Skeletal muscle satellite cell (primary cell): Measurements from ENCODE around the gene ZNF598.

Experiments
- H3K27me3 ChIP-seq: 2 replicates; pipeline ENCODE4 v1.7.0; 2013; ENCODE audit warnings: low read length; ENCODE audit not compliant: control insufficient read depth, insufficient read depth
- H3K36me3 ChIP-seq: 2 replicates; pipeline ENCODE4 v1.7.0; 2013; ENCODE audit warnings: mild to moderate bottlenecking, control low read depth, low read length; ENCODE audit not compliant: insufficient read depth
- H3K4me1 ChIP-seq: 2 replicates; pipeline ENCODE4 v1.7.0; 2013; ENCODE audit warnings: low read length; ENCODE audit not compliant: control insufficient read depth, insufficient read depth
- H3K4me2 ChIP-seq: 2 replicates; pipeline ENCODE4 v1.7.0; 2013; ENCODE audit warnings: mild to moderate bottlenecking, low read length
- H3K4me3 ChIP-seq: 2 replicates; pipeline ENCODE4 v1.7.0; 2013; ENCODE audit warnings: low read length
- H3K9ac ChIP-seq: 2 replicates; pipeline ENCODE4 v1.7.0; 2013; ENCODE audit warnings: mild to moderate bottlenecking, low read depth, low read length, moderate library complexity
- H3K9me3 ChIP-seq: replicated peaks from 2 replicates; pipeline ENCODE4 v1.7.0; 2013; ENCODE audit warnings: mild to moderate bottlenecking, control low read depth, low read length

The ZNF598 gene

GRCh38 chr16:2008631-2009163, 924 bp downstream of the ZNF598 start:
- H3K9ac ChIP-seq, result peak overlapping the region; percentile 95
- no peaks in the 10 kb centered on the region for H3K27me3 ChIP-seq
- H3K4me3 ChIP-seq, result peak overlapping the region; percentile 74
- H3K9me3 ChIP-seq, result no peaks in the 10 kb centered on the region
- peaks cover under 1% of the 10 kb centered on the region for H3K36me3 ChIP-seq
- peak overlapping the region; percentile 93 for H3K4me2 ChIP-seq
- peaks cover 58% of the 10 kb centered on the region for H3K4me1 ChIP-seq

- peak overlapping the region; percentile 93 for H3K4me2 ChIP-seq
- peak overlapping the region; percentile 74 for H3K4me3 ChIP-seq
- H3K9ac ChIP-seq, result peak overlapping the region; percentile 95
- H3K36me3 ChIP-seq, result peaks cover 6% of the 10 kb centered on the region
- no peaks in the 10 kb centered on the region for H3K27me3 ChIP-seq
- no peaks in the 10 kb centered on the region for H3K9me3 ChIP-seq
- H3K4me1 ChIP-seq, result peaks cover 58% of the 10 kb centered on the region
Observed at GRCh38 chr16:2008009-2008526, 1.6 kb downstream of the ZNF598 start.

GRCh38 chr16:2007081-2007836, 2.4 kb downstream of the ZNF598 start:
- H3K4me3 ChIP-seq, result peak overlapping the region; percentile 74
- peaks cover 58% of the 10 kb centered on the region for H3K4me1 ChIP-seq
- H3K9me3 ChIP-seq, result no peaks in the 10 kb centered on the region
- peak overlapping the region; percentile 95 for H3K9ac ChIP-seq
- peaks cover 14% of the 10 kb centered on the region for H3K36me3 ChIP-seq
- H3K4me2 ChIP-seq, result peak overlapping the region; percentile 93
- H3K27me3 ChIP-seq, result no peaks in the 10 kb centered on the region

- Histone ChIP-seq H3K4me2 (peak overlapping the region; percentile 93), H3K27me3 (no peaks in the 10 kb centered on the region), H3K36me3 (peaks cover 24% of the 10 kb centered on the region), H3K4me3 (no peak overlapping the region), H3K4me1 (peaks cover 58% of the 10 kb centered on the region), H3K9ac (peak overlapping the region; percentile 4), H3K9me3 (no peaks in the 10 kb centered on the region)
Observed at GRCh38 chr16:2006317-2006716, 3.3 kb downstream of the ZNF598 start.

- Histone ChIP-seq H3K4me1 (peaks cover 56% of the 10 kb centered on the region), H3K36me3 (peaks cover 30% of the 10 kb centered on the region), H3K9me3 (no peaks in the 10 kb centered on the region), H3K4me3 (no peak overlapping the region), H3K9ac (peak overlapping the region; percentile 39), H3K27me3 (no peaks in the 10 kb centered on the region), H3K4me2 (peak overlapping the region; percentile 66)
Observed at GRCh38 chr16:2005646-2006045, 4.0 kb downstream of the ZNF598 start.

- H3K36me3 ChIP-seq, result peaks cover 35% of the 10 kb centered on the region
- peak overlapping the region; percentile 66 for H3K4me2 ChIP-seq
- H3K9ac ChIP-seq, result peak overlapping the region; percentile 39
- H3K9me3 ChIP-seq, result no peaks in the 10 kb centered on the region
- H3K4me1 ChIP-seq, result peaks cover 49% of the 10 kb centered on the region
- peak overlapping the region; percentile 38 for H3K4me3 ChIP-seq
- no peaks in the 10 kb centered on the region for H3K27me3 ChIP-seq
Observed at GRCh38 chr16:2004795-2005517, 4.7 kb downstream of the ZNF598 start.

- Histone ChIP-seq H3K4me1 (peaks cover 48% of the 10 kb centered on the region), H3K9me3 (no peaks in the 10 kb centered on the region), H3K36me3 (peaks cover 44% of the 10 kb centered on the region), H3K9ac (peak overlapping the region; percentile 39), H3K4me3 (peak overlapping the region; percentile 38), H3K27me3 (no peaks in the 10 kb centered on the region), H3K4me2 (peak overlapping the region; percentile 66)
Observed at GRCh38 chr16:2003827-2004641, 5.6 kb downstream of the ZNF598 start.

- H3K4me2 ChIP-seq, result no peak overlapping the region
- H3K9ac ChIP-seq, result no peak overlapping the region
- H3K27me3 ChIP-seq, result no peaks in the 10 kb centered on the region
- no peaks in the 10 kb centered on the region for H3K9me3 ChIP-seq
- peaks cover 47% of the 10 kb centered on the region for H3K36me3 ChIP-seq
- H3K4me1 ChIP-seq, result peaks cover 45% of the 10 kb centered on the region
- no peak overlapping the region for H3K4me3 ChIP-seq
Observed at GRCh38 chr16:2003231-2003826, 6.3 kb downstream of the ZNF598 start.

GRCh38 chr16:2002406-2003230, 7.0 kb downstream of the ZNF598 start:
- Histone ChIP-seq H3K4me3 (no peak overlapping the region), H3K4me1 (peaks cover 45% of the 10 kb centered on the region), H3K36me3 (peaks cover 53% of the 10 kb centered on the region), H3K9ac (no peak overlapping the region), H3K9me3 (no peaks in the 10 kb centered on the region), H3K4me2 (no peak overlapping the region), H3K27me3 (no peaks in the 10 kb centered on the region)
